Measurements from ENCODE around the gene MAEA. TPM values are rescaled to one million over a fixed set of nuclear protein-coding genes. Genes with fewer than 3 reads are reported as not detected.

MAEA gene
- total and polyA plus RNA-seq, 4 donors: 36.3 to 71.8 (median 53.6) TPM

GRCh38 chr4:1325681-1326635 is 36.3 kb downstream of the MAEA start:
- no peak for DNase-seq (ENCODE audit: low read depth in 4 of 6, low spot score in 6 of 6)
- no peak overlapping the region for H3K4me3 ChIP-seq (ENCODE audit: low read depth, low read length)
- H3K27ac ChIP-seq (ENCODE audit: low read depth, low read length): no peak overlapping the region
- H3K4me1 ChIP-seq (ENCODE audit: control insufficient read depth, insufficient read depth, low read length): no peaks in the 10 kb centered on the region
- H3K9me3 ChIP-seq (ENCODE audit: control insufficient read depth, insufficient read depth, low read length): no peaks in the 10 kb centered on the region
- 94% methylated on average over 28 of the region's 35 CpGs for WGBS (ENCODE audit: insufficient coverage)
- H3K27me3 ChIP-seq (ENCODE audit: control insufficient read depth, insufficient read depth, low read length): no peaks in the 10 kb centered on the region
- H3K36me3 ChIP-seq (ENCODE audit: control insufficient read depth, insufficient read depth, low read length): peaks cover 97% of the 10 kb centered on the region

DNA sequence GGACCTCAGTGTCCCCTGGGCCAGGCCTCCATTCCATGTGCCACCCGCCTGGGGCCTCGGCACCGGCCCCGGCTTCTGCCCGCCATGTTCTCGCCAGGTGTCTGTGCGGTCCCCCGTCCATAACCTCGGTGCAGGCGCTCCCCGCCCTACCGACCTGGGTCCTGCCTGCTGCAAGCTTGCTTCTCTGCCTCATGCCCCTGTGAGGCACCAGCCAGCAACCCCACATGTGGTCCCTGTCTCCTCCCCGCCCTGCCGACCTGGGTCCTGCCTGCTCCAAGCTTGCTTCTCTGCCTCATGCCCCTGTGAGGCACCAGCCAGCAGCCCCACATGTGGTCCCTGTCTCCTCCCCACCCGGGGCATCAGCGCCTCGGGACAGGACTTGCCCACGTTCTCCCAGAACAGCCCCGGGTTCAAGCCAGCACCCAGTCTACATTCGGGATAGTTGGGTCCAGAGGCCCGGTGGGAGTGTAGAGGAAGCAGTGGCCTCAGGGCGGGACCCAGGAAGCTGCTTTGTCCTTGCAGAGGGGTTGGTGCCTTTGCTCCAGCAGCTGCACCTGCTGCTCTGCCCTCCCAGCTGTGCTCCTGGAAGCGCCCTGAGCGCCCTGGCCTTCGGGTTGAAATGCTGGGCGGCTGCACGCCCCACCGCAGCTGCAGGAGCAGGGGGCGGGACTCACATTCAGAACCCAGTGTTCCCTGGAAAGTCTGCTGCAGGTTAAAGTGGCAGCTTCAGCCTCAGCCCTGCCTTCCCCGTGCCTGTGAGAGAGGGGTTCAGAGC is 37.2 kb downstream of the MAEA start:
- DNase-seq (ENCODE audit: low read depth in 4 of 6, low spot score in 6 of 6): no peak
- Histone ChIP-seq H3K27ac (ENCODE audit: low read depth, low read length) (no peak overlapping the region), H3K27me3 (ENCODE audit: control insufficient read depth, insufficient read depth, low read length) (no peaks in the 10 kb centered on the region), H3K4me3 (ENCODE audit: low read depth, low read length) (no peak overlapping the region), H3K36me3 (ENCODE audit: control insufficient read depth, insufficient read depth, low read length) (peaks cover 100% of the 10 kb centered on the region), H3K9me3 (ENCODE audit: control insufficient read depth, insufficient read depth, low read length) (no peaks in the 10 kb centered on the region), H3K4me1 (ENCODE audit: control insufficient read depth, insufficient read depth, low read length) (peaks cover 6% of the 10 kb centered on the region)
- WGBS (ENCODE audit: insufficient coverage): 96% methylated on average over 30 of the region's 30 CpGs

GRCh38 chr4:1327526-1328266 is 38.0 kb downstream of the MAEA start:
- DNase-seq (ENCODE audit: low read depth in 4 of 6, low spot score in 6 of 6): no peak
- no peak overlapping the region for H3K27ac ChIP-seq (ENCODE audit: low read depth, low read length)
- H3K27me3 ChIP-seq (ENCODE audit: control insufficient read depth, insufficient read depth, low read length): no peaks in the 10 kb centered on the region
- H3K36me3 ChIP-seq (ENCODE audit: control insufficient read depth, insufficient read depth, low read length): peaks cover 100% of the 10 kb centered on the region
- WGBS (ENCODE audit: insufficient coverage): 97% methylated on average over 33 of the region's 33 CpGs
- peaks cover 6% of the 10 kb centered on the region for H3K4me1 ChIP-seq (ENCODE audit: control insufficient read depth, insufficient read depth, low read length)
- H3K9me3 ChIP-seq (ENCODE audit: control insufficient read depth, insufficient read depth, low read length): no peaks in the 10 kb centered on the region
- no peak overlapping the region for H3K4me3 ChIP-seq (ENCODE audit: low read depth, low read length)

DNA sequence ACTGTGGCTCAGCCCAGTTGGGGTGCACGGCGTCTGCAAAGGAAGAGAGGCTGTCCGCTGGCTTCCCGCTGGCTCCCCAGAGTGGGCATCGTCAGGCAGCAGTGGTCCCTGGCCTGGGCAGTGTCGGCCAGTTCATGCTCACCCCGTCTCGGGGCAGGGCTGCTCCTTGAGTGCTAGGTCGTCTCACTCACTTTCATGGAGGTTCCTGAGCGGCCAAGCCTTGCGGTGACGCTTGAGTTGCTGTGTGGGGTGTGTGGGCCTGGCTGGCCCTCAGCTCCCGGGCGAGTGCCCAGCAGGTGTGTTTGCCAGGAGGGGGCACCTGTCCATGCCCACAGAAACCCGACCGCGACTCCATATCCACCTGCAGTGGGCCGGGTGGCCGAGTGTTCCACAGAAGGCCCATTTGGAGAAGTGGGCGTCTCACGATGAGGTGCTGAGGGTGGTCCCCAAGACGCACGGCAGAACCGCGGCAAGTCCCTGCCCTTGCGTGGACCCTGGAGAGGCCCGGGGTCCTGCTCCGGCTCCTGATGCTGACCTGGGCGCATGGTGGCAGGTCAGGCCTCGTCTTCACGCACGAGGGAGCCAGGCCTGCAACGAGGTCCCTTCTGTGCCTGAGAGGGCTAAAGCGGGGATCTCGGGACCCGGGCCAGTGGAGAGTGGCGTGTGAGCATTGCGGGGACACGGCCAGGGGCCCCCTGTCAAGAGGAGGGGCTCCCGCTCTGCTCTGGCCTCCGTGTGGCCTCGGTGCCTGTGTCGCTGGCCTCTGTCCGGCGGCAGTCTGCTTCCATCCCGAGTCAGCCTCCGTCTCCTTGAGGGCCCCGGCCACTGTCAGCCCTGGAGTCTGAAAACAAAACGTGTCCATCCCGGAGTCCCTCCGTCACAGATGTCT is 38.8 kb downstream of the MAEA start:
- DNase-seq (ENCODE audit: low read depth in 4 of 6, low spot score in 6 of 6): no peak
- Histone ChIP-seq H3K4me1 (ENCODE audit: control insufficient read depth, insufficient read depth, low read length) (peaks cover 6% of the 10 kb centered on the region), H3K27me3 (ENCODE audit: control insufficient read depth, insufficient read depth, low read length) (no peaks in the 10 kb centered on the region), H3K4me3 (ENCODE audit: low read depth, low read length) (no peak overlapping the region), H3K27ac (ENCODE audit: low read depth, low read length) (no peak overlapping the region), H3K36me3 (ENCODE audit: control insufficient read depth, insufficient read depth, low read length) (peaks cover 100% of the 10 kb centered on the region), H3K9me3 (ENCODE audit: control insufficient read depth, insufficient read depth, low read length) (no peaks in the 10 kb centered on the region)
- 95% methylated on average over 51 of the region's 51 CpGs for WGBS (ENCODE audit: insufficient coverage)

- Histone ChIP-seq H3K4me3 (ENCODE audit: low read depth, low read length) (no peak overlapping the region), H3K27ac (ENCODE audit: low read depth, low read length) (no peak overlapping the region), H3K9me3 (ENCODE audit: control insufficient read depth, insufficient read depth, low read length) (no peaks in the 10 kb centered on the region), H3K27me3 (ENCODE audit: control insufficient read depth, insufficient read depth, low read length) (no peaks in the 10 kb centered on the region), H3K4me1 (ENCODE audit: control insufficient read depth, insufficient read depth, low read length) (peaks cover 13% of the 10 kb centered on the region), H3K36me3 (ENCODE audit: control insufficient read depth, insufficient read depth, low read length) (peaks cover 94% of the 10 kb centered on the region)
- WGBS (ENCODE audit: insufficient coverage): 91% methylated on average over 33 of the region's 34 CpGs
- DNase-seq (ENCODE audit: low read depth in 4 of 6, low spot score in 6 of 6): no peak
Observed at GRCh38 chr4:1329408-1330371, 40.0 kb downstream of the MAEA start.

GRCh38 chr4:1330761-1331590 is 41.3 kb downstream of the MAEA start:
- WGBS (ENCODE audit: insufficient coverage): 90% methylated on average over 31 of the region's 34 CpGs
- peaks cover 17% of the 10 kb centered on the region for H3K4me1 ChIP-seq (ENCODE audit: control insufficient read depth, insufficient read depth, low read length)
- H3K9me3 ChIP-seq (ENCODE audit: control insufficient read depth, insufficient read depth, low read length): no peaks in the 10 kb centered on the region
- no peak for DNase-seq (ENCODE audit: low read depth in 4 of 6, low spot score in 6 of 6)
- H3K27ac ChIP-seq (ENCODE audit: low read depth, low read length): no peak overlapping the region
- no peak overlapping the region for H3K4me3 ChIP-seq (ENCODE audit: low read depth, low read length)
- no peaks in the 10 kb centered on the region for H3K27me3 ChIP-seq (ENCODE audit: control insufficient read depth, insufficient read depth, low read length)
- peaks cover 82% of the 10 kb centered on the region for H3K36me3 ChIP-seq (ENCODE audit: control insufficient read depth, insufficient read depth, low read length)

GRCh38 chr4:1331591-1332353 is 42.1 kb downstream of the MAEA start:
- WGBS (ENCODE audit: insufficient coverage): 94% methylated on average over 20 of the region's 21 CpGs
- no peak overlapping the region for H3K4me3 ChIP-seq (ENCODE audit: low read depth, low read length)
- H3K4me1 ChIP-seq (ENCODE audit: control insufficient read depth, insufficient read depth, low read length): peaks cover 17% of the 10 kb centered on the region
- peaks cover 77% of the 10 kb centered on the region for H3K36me3 ChIP-seq (ENCODE audit: control insufficient read depth, insufficient read depth, low read length)
- no peak overlapping the region for H3K27ac ChIP-seq (ENCODE audit: low read depth, low read length)
- H3K27me3 ChIP-seq (ENCODE audit: control insufficient read depth, insufficient read depth, low read length): no peaks in the 10 kb centered on the region
- H3K9me3 ChIP-seq (ENCODE audit: control insufficient read depth, insufficient read depth, low read length): no peaks in the 10 kb centered on the region
- no peak for DNase-seq (ENCODE audit: low read depth in 4 of 6, low spot score in 6 of 6)

Data from spinal cord (tissue), 10 donors.